H1 (cell line): ENCODE data around the gene RREB1. TPM values are rescaled to one million over a fixed set of nuclear protein-coding genes. Genes with fewer than 3 reads are reported as not detected.

Source experiments
- CTCF ChIA-PET: fragments of 300-600 bp; sonication (Branson Sonifier 250); formaldehyde crosslinking; loops from one replicate; lab custom pipeline; 2021; ENCODE audit not compliant: partially characterized antibody; lab: Charles Lee
- POLR2A ChIA-PET: fragments of 300-600 bp; sonication (Branson Sonifier 250); formaldehyde crosslinking; loops from one replicate; lab custom pipeline; 2021; ENCODE audit warnings: inconsistent platforms; ENCODE audit not compliant: partially characterized antibody; lab: Charles Lee
- DNase-seq, 2 experiments: peaks; one replicate each; pipeline versions ENCODE4 v3.0.0 to v3.0.0-alpha.2; 2010 to 2022; ENCODE audit warnings: low spot score in 2 of 2, low read depth in 1 of 2, mixed read lengths in 1 of 2
- FAIRE-seq: peaks from 2 replicates; lab custom pipeline; 2011; peaks lifted over from hg19 to GRCh38; lab: Jason Lieb, UNC
- H2AFZ ChIP-seq: 2 replicates; pipeline ENCODE4 v1.8.1; 2012; ENCODE audit warnings: low read length, inconsistent platforms
- H2AK5ac ChIP-seq: 2 replicates; pipeline ENCODE4 v1.6.1; 2013; ENCODE audit warnings: low read depth, low read length
- H2BK120ac ChIP-seq: replicated peaks from 2 replicates; pipeline ENCODE3; 2013; ENCODE audit warnings: low read depth, low read length, inconsistent platforms
- H2BK12ac ChIP-seq: 2 replicates; pipeline ENCODE4 v1.6.1; 2013; ENCODE audit warnings: low read depth, low read length
- H2BK15ac ChIP-seq: 2 replicates; pipeline ENCODE4 v1.6.1; 2013; ENCODE audit warnings: low read length
- H2BK20ac ChIP-seq: 2 replicates; pipeline ENCODE4 v1.6.1; 2013; ENCODE audit warnings: low read length
- H2BK5ac ChIP-seq: 2 replicates; pipeline ENCODE4 v1.6.1; 2013; ENCODE audit warnings: low read depth, low read length
- H3K14ac ChIP-seq: 2 replicates; pipeline ENCODE4 v1.6.1; 2013; ENCODE audit warnings: inconsistent platforms; ENCODE audit not compliant: insufficient read length
- H3K18ac ChIP-seq: 2 replicates; pipeline ENCODE4 v1.6.1; 2013; ENCODE audit warnings: low read length; ENCODE audit errors: extremely low read depth
- H3K23ac ChIP-seq: 2 replicates; pipeline ENCODE4 v1.6.1; 2013; ENCODE audit warnings: inconsistent platforms; ENCODE audit not compliant: insufficient read length
- H3K23me2 ChIP-seq: 2 replicates; pipeline ENCODE4 v1.6.1; 2013; ENCODE audit warnings: low read depth, low read length
- H3K27ac ChIP-seq: 2 replicates; pipeline ENCODE4 v1.6.1; 2011; ENCODE audit warnings: low read depth, low read length, inconsistent platforms
- H3K27me3 ChIP-seq, 4 experiments: replicated peaks in 1 of 4; 1 replicate in 1 of 4; 2 replicates in 3 of 4; pipeline versions ENCODE4 v1.6.1 to v1.8.1; 2011 to 2013; ENCODE audit warnings: low read length in 3 of 4, mild to moderate bottlenecking in 3 of 4, inconsistent platforms in 2 of 4, mixed read lengths in 2 of 4, moderate library complexity in 1 of 4; ENCODE audit not compliant: control insufficient read depth in 3 of 4, insufficient read depth in 3 of 4; ENCODE audit errors: extremely low read depth in 1 of 4
- H3K36me3 ChIP-seq, 4 experiments: 2 replicates each; pipeline versions ENCODE4 v1.6.1 to v1.8.1; 2011 to 2013; ENCODE audit warnings: mild to moderate bottlenecking in 4 of 4, low read length in 3 of 4, moderate library complexity in 2 of 4, control low read depth in 1 of 4, inconsistent platforms in 1 of 4; ENCODE audit not compliant: insufficient read depth in 4 of 4, control insufficient read depth in 2 of 4
- H3K4ac ChIP-seq: replicated peaks from 2 replicates; pipeline ENCODE3; 2013; ENCODE audit warnings: low read length, low read depth, mixed read lengths, inconsistent platforms; ENCODE audit not compliant: insufficient read length
- H3K4me1 ChIP-seq, 4 experiments: replicated peaks in 1 of 4; 1 replicate in 1 of 4; 2 replicates in 3 of 4; pipeline versions ENCODE4 v1.6.1 to v1.8.1; 2011 to 2013; ENCODE audit warnings: low read length in 3 of 4, inconsistent platforms in 2 of 4, mixed read lengths in 1 of 4; ENCODE audit not compliant: insufficient read depth in 4 of 4, control insufficient read depth in 3 of 4
- H3K4me2 ChIP-seq, 2 experiments: 2 replicates each; pipeline versions ENCODE4 v1.6.1 to v1.8.1; 2011 to 2013; ENCODE audit warnings: low read depth in 2 of 2, low read length in 2 of 2, control low read depth in 1 of 2, inconsistent platforms in 1 of 2, mild to moderate bottlenecking in 1 of 2; ENCODE audit not compliant: insufficient read depth in 1 of 2
- H3K4me3 ChIP-seq, 4 experiments: fragments of 200-600, 300-600 bp in 1 of 4; sonication (generic), shearing (Covaris generic), sonication (Bioruptor Twin) in 1 of 4; 2 replicates each; pipeline versions ENCODE4 v1.5.1 to v1.8.1; 2011 to 2016; ENCODE audit warnings: low read length in 4 of 4, low read depth in 3 of 4, control low read depth in 2 of 4, inconsistent platforms in 2 of 4, mild to moderate bottlenecking in 2 of 4, mixed read lengths in 1 of 4, moderate library complexity in 1 of 4; ENCODE audit not compliant: insufficient read depth in 2 of 4; ENCODE audit errors: extremely low read depth in 1 of 4
- H3K56ac ChIP-seq: replicated peaks from 2 replicates; pipeline ENCODE3; 2013; ENCODE audit warnings: low read depth, mild to moderate bottlenecking, mixed read lengths, low read length, inconsistent platforms; ENCODE audit not compliant: insufficient read length
- H3K79me1 ChIP-seq: 2 replicates; pipeline ENCODE4 v1.6.1; 2013; ENCODE audit warnings: low read depth, low read length, control low read depth
- H3K79me2 ChIP-seq, 2 experiments: 2 replicates each; pipeline versions ENCODE4 v1.6.1 to v1.8.1; 2012 to 2013; ENCODE audit warnings: low read length in 2 of 2, mild to moderate bottlenecking in 2 of 2, inconsistent platforms in 1 of 2; ENCODE audit not compliant: insufficient read depth in 2 of 2, control insufficient read depth in 1 of 2
- H3K9ac ChIP-seq, 4 experiments: replicated peaks in 1 of 4; 1 replicate in 1 of 4; 2 replicates in 3 of 4; pipeline versions ENCODE4 v1.6.1 to v1.8.1; 2011 to 2013; ENCODE audit warnings: low read depth in 3 of 4, low read length in 3 of 4, control low read depth in 2 of 4, mild to moderate bottlenecking in 2 of 4, moderate library complexity in 2 of 4, inconsistent platforms in 1 of 4; ENCODE audit errors: extremely low read depth in 1 of 4
- H3K9me3 ChIP-seq, 2 experiments: 2 replicates each; pipeline versions ENCODE4 v1.6.1 to v1.8.1; 2012 to 2013; ENCODE audit warnings: mild to moderate bottlenecking in 2 of 2, moderate library complexity in 2 of 2, control low read depth in 1 of 2, inconsistent platforms in 1 of 2, low read depth in 1 of 2, low read length in 1 of 2, mixed read lengths in 1 of 2; ENCODE audit not compliant: insufficient read depth in 2 of 2
- H4K20me1 ChIP-seq, 2 experiments: replicated peaks in 1 of 2; 2 replicates each; pipeline versions ENCODE3 to v1.8.1; 2011 to 2013; ENCODE audit warnings: inconsistent platforms in 2 of 2, low read length in 2 of 2, mild to moderate bottlenecking in 1 of 2; ENCODE audit not compliant: insufficient read depth in 2 of 2, control insufficient read depth in 1 of 2
- H4K5ac ChIP-seq: 2 replicates; pipeline ENCODE4 v1.6.1; 2013; ENCODE audit warnings: low read length, low read depth, mixed read lengths, inconsistent platforms; ENCODE audit not compliant: insufficient read length
- H4K8ac ChIP-seq: 2 replicates; pipeline ENCODE4 v1.8.0; 2013; ENCODE audit warnings: mild to moderate bottlenecking, moderate library complexity, low read length, inconsistent platforms; ENCODE audit not compliant: insufficient read depth; ENCODE audit errors: extremely low read depth
- H4K91ac ChIP-seq: replicated peaks from 2 replicates; pipeline ENCODE3; 2013; ENCODE audit warnings: low read length, mixed read lengths, inconsistent platforms; ENCODE audit not compliant: insufficient read length
- NRF1 ChIP-seq: IDR thresholded peaks from 2 replicates; pipeline ENCODE4 v1.6.1; 2011; ENCODE audit warnings: mild to moderate bottlenecking, low read depth, low read length, improper control_type of control experiment
- POLR2A ChIP-seq, 2 experiments: IDR thresholded peaks; 1 replicate in 1 of 2; 2 replicates in 1 of 2; pipeline ENCODE4 v1.6.1; 2011; ENCODE audit warnings: low read depth in 2 of 2, low read length in 2 of 2, mild to moderate bottlenecking in 2 of 2; ENCODE audit errors: control extremely low read depth in 1 of 2
- TAF1 ChIP-seq: IDR thresholded peaks from 2 replicates; pipeline ENCODE4 v1.6.1; 2011; ENCODE audit warnings: mild to moderate bottlenecking, low read depth, low read length
- WGBS, 2 experiments: shearing (Covaris generic) in 1 of 2; methylation state at CpG; one replicate each; pipeline versions ENCODE4 v1.1.6 to v1.1.7; 2013 to 2015; ENCODE audit warnings: low lambda C conversion rate in 2 of 2, mixed read lengths in 2 of 2, inconsistent platforms in 1 of 2, low coverage in 1 of 2, missing lambda C conversion rate in 1 of 2; ENCODE audit not compliant: insufficient replicate concordance in 2 of 2, insufficient coverage in 1 of 2, insufficient read length in 1 of 2; ENCODE audit errors: extremely low coverage in 1 of 2, missing lambda C conversion rate in 1 of 2; 5-methylcytosine and 5-hydroxymethylcytosine counted together
- polyA plus RNA-seq, 7 experiments: library from polyadenylated mRNA; depleted of rRNA in 3 of 7; stranded (reverse) in 5 of 7; unstranded in 2 of 7; fragments of >200 nt in 5 of 7; fragments of 200-250 nt in 2 of 7; gene quantifications; 1 replicate in 5 of 7; 2 replicates in 1 of 7; 4 replicates in 1 of 7; pipeline versions ENCODE4 v1.2.1 to v1.2.3, GENCODE V29; 2011 to 2013; ENCODE audit warnings: missing spikeins in 2 of 7, mixed read lengths in 2 of 7
- total RNA-seq: library from RNA; stranded (reverse); fragmentation: NEBNext Ultra II Directional; extraction: Animal tissue kit (Norgen Biotek cat#: 25700); gene quantifications from 2 replicates; pipeline ENCODE4 v1.2.1, GENCODE V29; 2021
- TF ChIP-seq, protein P1 (sequence below): IDR thresholded peaks from 2 replicates; pipeline ENCODE4 v1.6.1; 2012; ENCODE audit warnings: low read length, inconsistent platforms
- TF ChIP-seq, protein P2 (sequence below), 3 experiments: IDR thresholded peaks; 1 replicate in 2 of 3; 2 replicates in 1 of 3; pipeline versions ENCODE4 v1.5.1 to v1.6.1; 2011; ENCODE audit warnings: low read length in 3 of 3, mild to moderate bottlenecking in 3 of 3, inconsistent platforms in 2 of 3, low read depth in 1 of 3, moderate library complexity in 1 of 3; ENCODE audit not compliant: insufficient read depth in 1 of 3; ENCODE audit errors: control extremely low read depth in 1 of 3

The RREB1 gene
- total and polyA plus RNA-seq, 2 of the 8 experiments (the other 6 are each of a cell fraction or from before 2014, with no cell fraction given): 3.9 to 34.7 TPM

DNA sequence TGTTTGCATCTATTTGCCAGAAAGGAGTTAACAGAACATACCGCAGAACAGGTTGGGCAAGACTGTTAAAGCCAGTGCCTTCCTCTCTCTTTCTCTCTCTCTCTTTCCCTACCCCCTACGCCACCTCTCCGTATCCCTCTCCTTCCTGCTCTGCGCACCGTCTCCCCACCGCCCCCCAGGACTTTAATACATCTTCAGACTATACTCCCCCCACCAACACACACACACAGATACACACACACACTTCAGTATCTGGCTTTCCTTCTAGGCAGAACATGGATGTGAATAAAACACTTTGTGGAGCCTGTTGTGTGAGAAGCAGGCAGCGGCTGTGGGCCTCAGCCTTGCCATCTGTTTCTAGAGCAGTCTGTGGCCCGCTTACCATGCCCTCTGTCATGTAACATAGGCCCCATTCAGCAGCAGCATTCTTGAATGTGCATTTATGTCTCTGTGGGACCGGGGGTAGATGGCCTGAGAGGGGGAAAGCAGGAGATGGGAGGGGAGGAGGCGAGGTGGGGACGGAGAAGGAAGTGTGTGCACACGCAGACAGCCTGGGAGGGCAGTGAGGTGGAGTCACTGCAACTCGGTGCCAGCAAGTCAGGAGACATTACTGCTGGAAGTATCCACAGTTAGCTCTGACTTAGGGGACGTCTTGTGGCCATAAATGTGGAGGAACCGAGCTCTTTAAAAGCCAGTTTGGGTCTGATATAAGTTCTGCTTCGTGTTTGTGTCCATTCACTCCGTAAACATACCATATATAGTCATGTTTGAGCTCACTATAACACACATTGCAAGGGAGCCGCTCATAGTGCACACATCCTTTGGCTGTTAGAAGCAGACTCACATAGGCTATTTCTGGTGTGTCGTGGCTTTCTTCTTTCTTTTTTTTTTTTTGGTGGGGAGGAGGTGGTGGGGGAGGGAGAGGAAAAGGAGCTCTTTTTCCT is 38.4 kb downstream of the RREB1 start:
- H3K18ac ChIP-seq: peak overlapping the region; percentile 89
- no peak overlapping the region for H2BK120ac ChIP-seq
- H3K4me1 ChIP-seq: peaks cover 21 to 45% (median 41%) of the 10 kb centered on the region in 4 experiments
- no peak overlapping the region; the same call in 1 of the 2 replicates for H2BK15ac ChIP-seq
- H3K56ac ChIP-seq: no peak overlapping the region
- H4K91ac ChIP-seq: peak overlapping the region; percentile 71
- H3K4me2 ChIP-seq: peak overlapping the region; percentile 65 to 66
- H3K4me3 ChIP-seq: peak overlapping the region in 3 of 4 experiments; percentile 7 to 48 (median 16); a peak in 4 of 8 replicates
- H3K14ac ChIP-seq: no peak overlapping the region
- H3K9me3 ChIP-seq: no peaks in the 10 kb centered on the region
- 26% methylated on average over 19 of the region's 19 CpGs; no CpG with 5 or more reads in 1 of the 2 experiments for WGBS, 2 experiments
- peak overlapping the region; percentile 97 for H2BK12ac ChIP-seq
- no peaks in the 10 kb centered on the region for H3K36me3 ChIP-seq
- H3K27me3 ChIP-seq: no peaks in the 10 kb centered on the region
- CTCF ChIA-PET: interaction anchor here (0.8 to 1.7 kb wide), 5 partner anchors 10 to 99 kb away, joined by 3 to 9 read pairs (median 4); no protein-coding TSS in a partner anchor
- H3K27ac ChIP-seq: peak overlapping the region; percentile 69
- H2BK20ac ChIP-seq: peak overlapping the region; percentile 68; the same call in 1 of the 2 replicates
- no peak overlapping the region for H3K23ac ChIP-seq
- H3K79me1 ChIP-seq: peaks cover 8% of the 10 kb centered on the region; the same call in 1 of the 2 replicates
- peak overlapping the region; percentile 57 for H2BK5ac ChIP-seq
- H3K23me2 ChIP-seq: peaks cover 5% of the 10 kb centered on the region; the same call in 1 of the 2 replicates
- peak overlapping the region; percentile 11 for H4K5ac ChIP-seq
- H4K20me1 ChIP-seq: peaks cover 0 to 3% of the 10 kb centered on the region in 2 experiments
- no peak overlapping the region; the same call in none of the 2 replicates for H2AK5ac ChIP-seq
- DNase-seq (no peak), FAIRE-seq (no peak)
- POLR2A ChIA-PET: interaction anchor here (0.6 to 2.8 kb wide), 10 partner anchors 8 to 426 kb away, joined by 3 to 13 read pairs (median 4); no protein-coding TSS in a partner anchor
- peak overlapping the region; percentile 36; the same call in 1 of the 2 replicates for H4K8ac ChIP-seq
- peak overlapping the region in 2 of 4 experiments; percentile 52 to 55; a peak in 3 of 7 replicates for H3K9ac ChIP-seq
- H3K79me2 ChIP-seq: peaks cover 0 to 85% of the 10 kb centered on the region in 2 experiments; a peak in 3 of 4 replicates
- H3K4ac ChIP-seq: peak overlapping the region; percentile 40
- no peak overlapping the region for H2AFZ ChIP-seq
- 0 out of 2 replicates have a peak, but pooled peaks have one; percentile 14 for TF ChIP-seq TAF1
- TF ChIP-seq NRF1: no peak
- TF ChIP-seq, protein P1, sequence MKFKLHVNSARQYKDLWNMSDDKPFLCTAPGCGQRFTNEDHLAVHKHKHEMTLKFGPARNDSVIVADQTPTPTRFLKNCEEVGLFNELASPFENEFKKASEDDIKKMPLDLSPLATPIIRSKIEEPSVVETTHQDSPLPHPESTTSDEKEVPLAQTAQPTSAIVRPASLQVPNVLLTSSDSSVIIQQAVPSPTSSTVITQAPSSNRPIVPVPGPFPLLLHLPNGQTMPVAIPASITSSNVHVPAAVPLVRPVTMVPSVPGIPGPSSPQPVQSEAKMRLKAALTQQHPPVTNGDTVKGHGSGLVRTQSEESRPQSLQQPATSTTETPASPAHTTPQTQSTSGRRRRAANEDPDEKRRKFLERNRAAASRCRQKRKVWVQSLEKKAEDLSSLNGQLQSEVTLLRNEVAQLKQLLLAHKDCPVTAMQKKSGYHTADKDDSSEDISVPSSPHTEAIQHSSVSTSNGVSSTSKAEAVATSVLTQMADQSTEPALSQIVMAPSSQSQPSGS: no peak
- TF ChIP-seq, protein P2, sequence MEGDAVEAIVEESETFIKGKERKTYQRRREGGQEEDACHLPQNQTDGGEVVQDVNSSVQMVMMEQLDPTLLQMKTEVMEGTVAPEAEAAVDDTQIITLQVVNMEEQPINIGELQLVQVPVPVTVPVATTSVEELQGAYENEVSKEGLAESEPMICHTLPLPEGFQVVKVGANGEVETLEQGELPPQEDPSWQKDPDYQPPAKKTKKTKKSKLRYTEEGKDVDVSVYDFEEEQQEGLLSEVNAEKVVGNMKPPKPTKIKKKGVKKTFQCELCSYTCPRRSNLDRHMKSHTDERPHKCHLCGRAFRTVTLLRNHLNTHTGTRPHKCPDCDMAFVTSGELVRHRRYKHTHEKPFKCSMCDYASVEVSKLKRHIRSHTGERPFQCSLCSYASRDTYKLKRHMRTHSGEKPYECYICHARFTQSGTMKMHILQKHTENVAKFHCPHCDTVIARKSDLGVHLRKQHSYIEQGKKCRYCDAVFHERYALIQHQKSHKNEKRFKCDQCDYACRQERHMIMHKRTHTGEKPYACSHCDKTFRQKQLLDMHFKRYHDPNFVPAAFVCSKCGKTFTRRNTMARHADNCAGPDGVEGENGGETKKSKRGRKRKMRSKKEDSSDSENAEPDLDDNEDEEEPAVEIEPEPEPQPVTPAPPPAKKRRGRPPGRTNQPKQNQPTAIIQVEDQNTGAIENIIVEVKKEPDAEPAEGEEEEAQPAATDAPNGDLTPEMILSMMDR (IDR thresholded peaks at IDR 0.05; ENCODE audit: control extremely low read depth in 1 of 3, insufficient read depth in 1 of 3, low read depth in 1 of 3, low read length in 3 of 3): no peak
- peak in 1 of 2 experiments; percentile 37; a peak in 1 of 3 replicates for TF ChIP-seq POLR2A (IDR thresholded peaks at IDR 0.05; ENCODE audit: control extremely low read depth in 1 of 2, low read depth in 2 of 2, low read length in 2 of 2)
